ENCODE results near the gene FUCA1.

Gene FUCA1

GRCh38 chr1:23823767-23824166 is 44.3 kb downstream of the FUCA1 start:
- TF ChIP-seq CSRNP3 (CRISPR knock-in tag; IDR thresholded peaks at IDR 0.05) (no peak), TOX (CRISPR knock-in tag; IDR thresholded peaks at IDR 0.05; ENCODE audit: borderline replicate concordance) (no peak), POU6F1 (CRISPR knock-in tag; IDR thresholded peaks at IDR 0.05; ENCODE audit: borderline replicate concordance, low read depth) (no peak), ZNF565 (CRISPR knock-in tag; conservative IDR thresholded peaks at IDR 0.05; ENCODE audit: low read depth) (no peak), ZNF70 (CRISPR knock-in tag; IDR thresholded peaks at IDR 0.05) (no peak), ZFP30 (CRISPR knock-in tag; IDR thresholded peaks at IDR 0.05) (no peak), ZFP3 (CRISPR knock-in tag; IDR thresholded peaks at IDR 0.05) (no peak), ESRRG (CRISPR knock-in tag; IDR thresholded peaks at IDR 0.05) (no peak), ARNTL (CRISPR knock-in tag; IDR thresholded peaks at IDR 0.05; ENCODE audit: borderline replicate concordance, low read depth) (no peak), OSR1 (CRISPR knock-in tag; IDR thresholded peaks at IDR 0.05) (no peak), TCF4 (CRISPR knock-in tag; IDR thresholded peaks at IDR 0.05; ENCODE audit: borderline replicate concordance) (no peak), CREB5 (CRISPR knock-in tag; IDR thresholded peaks at IDR 0.05; ENCODE audit: low read depth) (no peak), ZC3H10 (CRISPR knock-in tag; IDR thresholded peaks at IDR 0.05) (no peak), ZNF8 (CRISPR knock-in tag; IDR thresholded peaks at IDR 0.05) (no peak), ISL1 (CRISPR knock-in tag; IDR thresholded peaks at IDR 0.05) (no peak), GLIS3 (CRISPR knock-in tag; IDR thresholded peaks at IDR 0.05) (no peak), BACH2 (CRISPR knock-in tag; IDR thresholded peaks at IDR 0.05; ENCODE audit: borderline replicate concordance) (no peak)
- no peak for ATAC-seq

GRCh38 chr1:23817633-23818032 is 50.5 kb downstream of the FUCA1 start:
- TF ChIP-seq PPARA (CRISPR knock-in tag; IDR thresholded peaks at IDR 0.05; ENCODE audit: borderline replicate concordance) (no peak), TOX (CRISPR knock-in tag; IDR thresholded peaks at IDR 0.05; ENCODE audit: borderline replicate concordance) (no peak), ZNF8 (CRISPR knock-in tag; IDR thresholded peaks at IDR 0.05) (no peak), GLIS3 (CRISPR knock-in tag; IDR thresholded peaks at IDR 0.05) (no peak), ZNF70 (CRISPR knock-in tag; IDR thresholded peaks at IDR 0.05) (no peak), POU6F1 (CRISPR knock-in tag; IDR thresholded peaks at IDR 0.05; ENCODE audit: borderline replicate concordance, low read depth) (no peak), TSHZ2 (CRISPR knock-in tag; IDR thresholded peaks at IDR 0.05) (no peak), BACH2 (CRISPR knock-in tag; IDR thresholded peaks at IDR 0.05; ENCODE audit: borderline replicate concordance) (no peak), ZFP3 (CRISPR knock-in tag; IDR thresholded peaks at IDR 0.05) (no peak)
- no peak for ATAC-seq

- TF ChIP-seq TCF4 (CRISPR knock-in tag; IDR thresholded peaks at IDR 0.05; ENCODE audit: borderline replicate concordance) = no peak
- TF ChIP-seq ZC3H10 (CRISPR knock-in tag; IDR thresholded peaks at IDR 0.05) = no peak
- no peak for TF ChIP-seq ISL1 (CRISPR knock-in tag; IDR thresholded peaks at IDR 0.05)
- no peak for TF ChIP-seq OSR1 (CRISPR knock-in tag; IDR thresholded peaks at IDR 0.05)
- TF ChIP-seq CSDC2 (CRISPR knock-in tag; IDR thresholded peaks at IDR 0.05) = no peak
- no peak for TF ChIP-seq CSRNP3 (CRISPR knock-in tag; IDR thresholded peaks at IDR 0.05)
- no peak for TF ChIP-seq ARNTL (CRISPR knock-in tag; IDR thresholded peaks at IDR 0.05; ENCODE audit: borderline replicate concordance, low read depth)
- TF ChIP-seq TSHZ2 (CRISPR knock-in tag; IDR thresholded peaks at IDR 0.05) = no peak
- no peak for TF ChIP-seq RARB (CRISPR knock-in tag; IDR thresholded peaks at IDR 0.05)
- no peak for TF ChIP-seq TOX (CRISPR knock-in tag; IDR thresholded peaks at IDR 0.05; ENCODE audit: borderline replicate concordance)
- TF ChIP-seq POU6F1 (CRISPR knock-in tag; IDR thresholded peaks at IDR 0.05; ENCODE audit: borderline replicate concordance, low read depth) = no peak
- no peak for TF ChIP-seq ESRRG (CRISPR knock-in tag; IDR thresholded peaks at IDR 0.05)
- no peak for ATAC-seq
Measured at GRCh38 chr1:23816906-23817305, 51.2 kb downstream of the FUCA1 start.
